ENCODE measurements around the gene ST6GALNAC6.

GRCh38 chr9:127860260-127860659 is 39.1 kb downstream of the ST6GALNAC6 start:
- TF ChIP-seq CTCF (IDR thresholded peaks at IDR 0.05) (no peak), POLR2A (IDR thresholded peaks at IDR 0.05) (no peak)

Data from Peyer's patch (tissue), 4 donors.